ENCODE results near the gene XKR8. TPM values are rescaled to one million over a fixed set of nuclear protein-coding genes. Genes with fewer than 3 reads are reported as not detected.
A peak's percentile ranks its signal among the peaks of the same experiment; 100 is the strongest.

The XKR8 gene
- total and polyA plus RNA-seq, 9 of the 15 experiments (the other 6 are each of a cell fraction or from before 2014, with no cell fraction given): 0.45 to 2.8 (median 1.7) TPM

GRCh38 chr1:27979151-27979858, 19.5 kb downstream of the XKR8 start (continued):
- TF ChIP-seq BCLAF1 (IDR thresholded peaks at IDR 0.05; ENCODE audit: borderline replicate concordance in 1 of 2, control insufficient read depth in 1 of 2, low read depth in 2 of 2, low read length in 1 of 2) (no peak), AFF1 (IDR thresholded peaks at IDR 0.05; ENCODE audit: low read depth in 1 of 2, partially characterized antibody in 2 of 2) (peak; percentile 49 to 91), POLR2H (tag; IDR thresholded peaks at IDR 0.05; ENCODE audit: low read depth) (no peak; the same call in 1 of the 2 replicates), ZNF274 (IDR thresholded peaks at IDR 0.05; ENCODE audit: borderline replicate concordance, low read depth, low read length) (no peak), ZNF507 (tag; conservative IDR thresholded peaks at IDR 0.05) (no peak), ZEB2 (IDR thresholded peaks at IDR 0.05) (peak; percentile 82), FOSL1 (tag; conservative IDR thresholded peaks at IDR 0.05) (peak; percentile 62), NBN (IDR thresholded peaks at IDR 0.05; ENCODE audit: low read depth) (peak; percentile 96), NCOA2 (IDR thresholded peaks at IDR 0.05; ENCODE audit: partially characterized antibody in 2 of 2) (peak; percentile 51 to 58), MITF (IDR thresholded peaks at IDR 0.05) (no peak), ARID2 (IDR thresholded peaks at IDR 0.05) (peak; percentile 79; the same call in 1 of the 2 replicates), IRF9 (tag; IDR thresholded peaks at IDR 0.05) (peak; percentile 77), CTBP1 (IDR thresholded peaks at IDR 0.05; ENCODE audit: borderline replicate concordance) (peak; percentile 64), ZNF75A (CRISPR knock-in tag; IDR thresholded peaks at IDR 0.05) (no peak), CEBPG (CRISPR knock-in tag; IDR thresholded peaks at IDR 0.05) (peak; percentile 87), CEBPG (tag; conservative IDR thresholded peaks at IDR 0.05 in 1 of 2, IDR thresholded peaks at IDR 0.05 in 1 of 2) (peak; percentile 88 to 93)
